GM20431 (cell line): ENCODE results near the gene LPO.

Experiments used
- in situ Hi-C: fragments of 300-500 bp; cut with MseI, MboI; formaldehyde crosslinking; loops from one replicate; pipeline ENCODE4 v1.15.0; 2020; ENCODE audit warnings: low sequenced_read_pairs; ENCODE audit not compliant: unreplicated experiment

LPO gene

DNA sequence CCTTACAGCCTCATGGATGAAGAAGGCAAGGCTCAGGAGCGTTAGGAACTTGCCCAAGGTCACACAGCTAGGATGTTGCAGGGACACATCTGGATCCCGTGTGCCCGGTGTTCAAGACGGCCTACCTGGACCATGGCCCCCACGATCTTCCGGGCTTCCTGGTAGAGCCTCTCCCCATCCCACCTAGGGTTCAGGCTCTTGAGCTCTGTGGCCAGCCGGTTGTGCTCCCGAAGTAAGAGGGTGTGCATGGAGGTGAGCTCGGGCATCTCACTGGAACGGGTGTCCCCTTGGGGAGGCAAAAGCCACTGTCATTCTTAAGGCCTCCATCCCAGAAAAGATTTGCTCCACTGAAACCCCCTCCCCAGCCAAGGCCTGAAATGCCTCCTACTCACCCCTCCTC lies 37.0 kb downstream of the LPO start:
- in situ Hi-C loops, result no loop called here

DNA sequence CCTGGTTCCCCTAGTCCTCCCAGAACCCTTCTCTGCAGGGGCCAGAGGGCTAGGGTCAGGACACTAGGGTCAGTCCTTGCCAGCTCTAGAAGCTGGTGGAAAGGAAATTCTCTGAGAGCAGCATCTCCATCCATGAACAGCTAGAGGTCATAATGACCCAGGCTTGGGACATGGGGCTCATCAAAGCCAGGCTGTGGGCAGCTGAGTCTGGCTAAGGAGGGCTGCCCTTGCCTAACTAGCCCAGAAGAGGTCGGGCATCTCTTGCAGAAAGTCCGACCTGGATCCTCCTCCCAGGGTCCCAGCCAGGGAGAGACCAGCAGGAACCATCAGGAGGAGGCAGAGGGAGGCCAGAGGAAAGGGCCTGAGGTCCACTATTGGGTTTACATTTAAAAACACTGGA lies 38.0 kb downstream of the LPO start:
- in situ Hi-C loops, result no loop called here

DNA sequence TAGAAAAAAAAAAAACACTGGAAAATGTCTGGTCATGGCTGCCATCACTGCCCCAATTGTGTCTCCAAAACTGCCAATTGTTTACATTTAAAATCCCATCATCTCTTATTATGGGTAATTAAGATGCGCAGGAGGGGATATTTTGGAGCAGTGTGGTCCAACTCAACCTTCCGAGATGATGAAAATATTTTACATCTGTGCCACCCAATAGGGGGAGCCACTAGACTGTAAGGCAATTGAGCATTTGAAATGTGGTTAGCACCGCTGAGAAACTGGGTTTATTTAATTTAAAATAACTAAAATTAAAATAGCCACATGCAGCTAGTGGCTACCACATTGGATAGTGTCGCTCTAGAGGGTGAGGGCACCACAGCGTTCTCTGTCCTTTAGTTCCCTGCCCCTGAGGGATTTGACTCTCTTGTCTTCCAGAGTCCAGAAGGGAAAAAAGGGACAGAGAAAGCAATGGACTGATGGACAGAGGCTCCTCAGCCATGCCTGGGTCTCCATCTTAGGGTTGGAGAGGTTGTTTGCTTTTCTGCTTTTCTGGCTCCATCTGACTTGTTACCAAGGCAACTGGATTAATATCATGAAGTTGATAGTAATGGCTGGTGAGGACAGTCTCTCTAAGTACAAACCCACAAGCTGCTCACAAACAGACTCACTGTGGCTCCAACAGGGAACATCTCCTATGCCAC lies 38.9 kb downstream of the LPO start:
- in situ Hi-C loops, result no loop called here

DNA sequence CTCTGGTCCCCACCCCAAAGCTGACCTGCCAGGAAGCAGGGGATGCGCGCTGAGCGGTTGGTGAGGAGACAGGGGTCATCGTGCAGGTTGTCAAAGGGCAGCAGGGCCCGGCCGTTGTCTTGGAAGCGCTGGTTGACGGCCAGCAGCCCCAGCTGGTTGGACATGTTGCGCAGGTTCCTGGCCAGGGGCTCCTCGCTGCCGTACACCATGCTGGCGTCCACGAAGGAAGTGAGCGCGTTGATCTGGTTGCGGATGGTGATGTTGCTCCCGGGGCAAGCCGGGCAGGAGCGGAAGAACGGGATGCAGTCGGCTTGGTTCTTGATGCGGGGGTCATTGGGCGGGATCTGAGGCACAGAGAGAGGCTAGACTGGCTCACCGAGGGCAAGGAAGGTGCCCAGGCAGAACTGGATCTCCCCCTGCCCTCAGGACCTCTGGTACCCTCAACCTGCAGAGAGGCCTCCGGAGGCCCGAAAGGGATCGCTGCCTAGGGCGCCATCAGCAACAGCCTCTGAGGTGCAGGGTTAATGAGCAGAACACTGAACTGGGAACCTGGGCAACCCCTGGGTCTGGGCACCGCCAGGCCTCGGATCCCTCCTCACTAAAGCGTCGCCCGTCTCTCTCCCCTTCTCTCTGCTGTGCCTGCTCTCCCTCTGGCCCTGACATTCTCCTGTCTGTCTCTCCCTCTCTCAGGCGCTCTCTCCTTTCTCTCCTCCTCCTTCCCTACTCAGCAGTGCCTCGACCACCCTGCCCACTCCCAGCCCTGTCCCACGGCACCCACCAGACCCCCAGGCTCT lies 39.6 kb downstream of the LPO start:
- in situ Hi-C loops, result no loop called here

DNA sequence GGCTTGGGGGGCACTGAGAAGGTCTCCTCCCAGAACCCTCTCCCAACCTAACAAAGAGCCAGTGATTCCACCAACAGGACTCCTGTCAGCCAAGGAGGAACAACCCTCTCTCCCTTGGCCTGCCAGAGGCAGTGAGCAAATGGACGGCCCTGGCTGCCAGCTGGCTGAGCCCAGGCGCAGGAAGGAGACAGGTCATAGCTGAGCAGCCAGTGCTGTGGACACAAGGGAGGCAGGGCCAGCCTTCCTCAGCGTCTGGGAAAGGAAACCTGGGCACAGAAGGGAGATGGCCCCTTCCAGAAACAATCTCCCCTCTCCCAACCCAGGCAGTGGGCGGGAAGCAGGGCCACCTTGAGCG lies 40.3 kb downstream of the LPO start:
- in situ Hi-C loops, result no loop called here

DNA sequence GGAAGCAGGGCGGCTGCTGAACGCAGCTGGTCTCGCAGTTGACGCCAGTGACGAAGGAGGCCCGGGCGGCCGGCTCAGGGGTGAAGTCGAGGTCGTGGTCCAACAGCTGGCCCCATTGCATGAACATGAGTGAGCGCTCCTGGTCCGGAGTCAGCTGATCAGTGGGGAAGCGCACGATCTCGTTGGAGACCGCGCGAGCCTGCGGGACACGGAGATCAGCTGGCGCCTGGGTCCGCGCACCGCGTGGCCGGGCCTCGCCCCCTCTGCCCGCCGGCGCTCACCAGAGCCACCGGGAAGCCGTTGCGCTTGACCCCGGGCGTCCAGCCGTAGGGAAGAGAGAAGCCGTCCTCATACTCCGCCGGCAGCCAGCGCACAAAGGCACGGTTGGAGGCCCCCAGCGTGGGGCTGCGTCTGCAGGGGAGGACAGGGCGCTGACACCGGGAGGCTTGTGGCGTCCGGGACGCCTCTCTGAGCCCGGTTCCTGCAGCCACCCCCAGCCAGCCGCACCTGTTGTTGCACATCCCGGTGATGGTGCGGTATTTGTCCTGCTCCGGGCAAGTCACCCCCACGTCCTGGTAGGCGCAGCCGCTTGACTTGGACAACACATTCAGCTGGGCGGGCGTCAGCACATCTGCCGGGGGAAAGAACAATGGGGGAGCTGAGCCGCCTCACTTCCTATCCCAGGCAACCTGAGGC lies 40.8 kb downstream of the LPO start:
- in situ Hi-C loops, result no loop called here

DNA sequence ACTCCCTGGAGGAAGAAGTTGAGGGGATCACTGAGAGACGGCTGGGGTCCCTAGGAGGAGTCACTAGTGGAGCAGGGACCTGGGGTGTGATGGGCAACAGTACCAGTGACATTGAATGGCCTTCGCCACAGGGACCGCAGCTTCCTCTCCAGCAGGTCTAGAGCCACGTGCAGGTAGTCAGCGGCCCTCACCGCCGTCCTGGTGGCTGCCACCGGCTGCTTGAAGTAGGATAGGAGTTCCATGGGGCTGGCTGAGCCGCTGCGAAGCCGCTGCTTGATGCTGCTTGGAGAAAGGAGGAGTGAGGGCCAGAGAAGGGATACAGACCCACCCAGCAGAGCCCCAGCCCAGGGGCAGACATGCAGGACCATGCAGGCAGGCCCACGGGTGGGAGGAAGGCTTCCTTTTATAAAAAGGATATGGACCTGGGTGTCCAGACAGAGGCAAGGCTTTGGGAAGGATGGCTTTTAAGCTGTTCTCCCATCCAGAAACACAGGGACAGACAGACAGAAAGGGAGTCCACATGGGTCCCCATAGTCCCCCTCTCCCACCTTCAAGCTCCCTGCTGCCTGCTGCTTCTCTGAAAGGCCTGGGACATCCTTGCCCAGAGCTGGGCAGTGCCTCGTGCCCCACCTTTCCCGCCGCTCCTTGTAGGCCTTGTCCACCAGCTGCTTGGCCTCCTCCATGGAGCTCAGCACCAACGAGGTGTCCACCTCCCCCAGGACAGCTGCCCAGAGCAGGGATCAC lies 41.5 kb downstream of the LPO start:
- in situ Hi-C loops, result no loop called here

DNA sequence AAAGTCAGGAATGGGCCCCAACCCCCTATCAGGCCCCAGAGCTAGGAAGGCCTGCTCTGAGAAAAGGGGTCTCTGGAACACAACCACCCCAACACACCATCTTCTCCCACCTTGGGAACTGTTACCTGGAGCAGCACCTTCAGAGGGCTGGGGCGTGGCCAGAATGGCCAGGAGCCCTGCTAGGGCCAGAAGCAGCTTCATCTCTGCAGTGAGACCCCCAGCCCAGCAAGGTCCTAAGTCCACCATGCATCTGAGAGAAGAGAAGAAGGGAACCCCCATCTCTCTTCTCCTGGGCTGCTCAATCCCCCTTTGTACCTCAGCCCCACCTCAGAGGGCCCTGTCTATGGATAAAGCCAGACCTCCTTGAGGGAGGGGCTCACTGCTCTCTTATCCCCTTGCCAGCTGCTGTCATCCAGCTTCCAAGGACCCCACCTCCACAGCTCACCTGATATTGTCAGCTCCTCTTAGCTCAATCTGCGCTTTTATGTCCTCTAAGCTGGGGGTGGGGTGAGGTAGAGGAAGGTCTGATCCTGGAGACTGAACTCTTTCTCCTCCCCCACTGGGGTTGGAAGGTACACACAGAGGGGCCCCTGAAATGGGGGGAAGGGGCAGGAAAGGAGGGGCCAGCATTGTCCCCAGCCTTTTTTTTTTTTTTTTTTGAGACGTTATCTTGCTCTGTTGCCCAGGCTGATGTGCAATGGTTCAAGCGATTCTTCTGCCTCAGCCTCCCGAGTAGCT lies 42.3 kb downstream of the LPO start, which contains the start of gene MPO:
MPO (minus strand) TSS at position 456 of the 738 bp plus-strand sequence; CDS start at position 279, 177 bp downstream.
- in situ Hi-C loops, result no loop called here

DNA sequence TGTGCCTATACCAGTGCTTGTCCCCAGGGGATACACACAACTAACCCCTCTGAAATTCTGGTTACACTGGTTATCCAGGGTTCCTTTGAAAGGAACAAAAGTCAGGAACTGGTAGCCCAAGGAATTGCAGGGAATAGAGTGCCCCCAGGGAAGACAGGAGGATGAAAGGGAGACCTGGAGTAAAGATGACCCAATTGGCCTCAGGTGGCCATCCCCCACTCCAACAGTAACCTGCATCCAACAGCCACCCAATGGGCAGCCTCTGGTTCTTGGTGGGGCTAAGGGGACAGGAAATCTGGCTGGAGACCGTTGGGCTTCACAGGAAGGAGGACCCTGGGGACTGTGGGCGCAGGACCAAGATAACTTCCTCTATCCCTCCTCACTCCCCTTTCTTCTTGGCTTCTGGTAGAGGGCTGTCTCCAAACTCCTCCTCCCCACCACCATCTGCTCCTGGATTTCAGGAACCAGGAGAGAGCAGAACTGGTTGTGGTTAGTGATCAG lies 43.2 kb downstream of the LPO start:
- in situ Hi-C loops, result no loop called here

DNA sequence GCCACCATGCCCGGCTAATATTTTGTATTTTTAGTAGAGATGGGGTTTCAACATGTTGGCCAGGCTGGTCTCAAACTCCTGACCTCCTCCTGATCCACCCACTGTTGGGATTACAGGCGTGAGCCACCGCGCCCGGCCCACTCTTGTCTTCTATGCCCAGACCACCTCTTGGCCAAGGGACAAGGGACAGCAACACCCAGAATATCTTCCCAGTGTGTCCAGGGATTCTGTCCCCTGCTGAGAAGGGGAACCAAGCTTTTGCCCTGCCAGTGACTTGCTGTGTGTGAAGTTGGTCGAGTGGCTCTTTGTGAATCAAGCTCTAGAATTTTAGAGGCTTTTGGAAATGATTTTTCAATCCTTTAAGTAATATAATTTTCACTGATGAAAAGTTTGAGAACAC lies 44.1 kb downstream of the LPO start:
- in situ Hi-C loops, result no loop called here

DNA sequence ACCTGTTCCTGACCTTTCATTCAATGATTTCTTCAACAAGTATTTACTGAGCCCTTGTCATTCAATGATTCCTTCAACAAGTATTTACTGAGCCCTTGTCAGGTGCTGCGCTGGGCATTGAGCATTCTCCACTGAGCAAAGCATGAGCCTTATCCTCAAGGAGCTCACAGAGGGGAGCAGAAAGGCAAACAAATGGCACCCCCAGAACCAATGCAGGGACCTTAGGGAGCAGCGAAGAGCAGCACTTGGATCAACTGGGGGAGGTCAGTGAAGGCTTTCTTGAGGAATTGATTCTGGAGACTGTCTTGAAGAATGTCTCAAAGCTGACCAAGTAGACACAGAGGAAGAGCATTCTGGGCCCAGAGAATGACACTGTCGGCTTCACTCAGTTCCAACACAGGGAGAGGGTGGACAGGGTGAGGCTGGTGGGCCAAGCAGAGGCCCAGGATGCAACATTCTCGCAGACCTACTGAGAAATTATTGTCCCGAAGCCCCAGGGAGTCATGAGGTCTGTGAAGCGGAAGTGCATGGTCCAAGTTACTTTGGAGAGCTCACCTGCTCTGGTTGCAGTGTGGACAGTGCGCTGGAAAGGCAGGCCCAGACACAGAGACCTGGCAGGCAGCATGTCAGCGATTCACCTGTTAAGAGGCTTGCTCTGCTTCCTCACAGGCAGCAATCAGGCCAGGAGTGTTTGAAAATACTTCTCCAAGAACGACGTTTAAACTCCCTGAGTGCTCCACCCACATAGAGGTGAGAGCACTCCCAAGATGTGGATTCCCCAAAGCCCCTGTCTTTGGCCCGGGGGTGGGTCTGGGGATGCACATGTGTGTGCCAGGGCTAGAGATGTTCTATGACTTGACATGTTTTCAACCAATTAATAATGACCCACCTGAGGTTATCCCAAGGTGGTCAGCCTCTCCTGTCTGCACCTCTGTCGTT lies 45.6 kb downstream of the LPO start:
- in situ Hi-C loops, result no loop called here

DNA sequence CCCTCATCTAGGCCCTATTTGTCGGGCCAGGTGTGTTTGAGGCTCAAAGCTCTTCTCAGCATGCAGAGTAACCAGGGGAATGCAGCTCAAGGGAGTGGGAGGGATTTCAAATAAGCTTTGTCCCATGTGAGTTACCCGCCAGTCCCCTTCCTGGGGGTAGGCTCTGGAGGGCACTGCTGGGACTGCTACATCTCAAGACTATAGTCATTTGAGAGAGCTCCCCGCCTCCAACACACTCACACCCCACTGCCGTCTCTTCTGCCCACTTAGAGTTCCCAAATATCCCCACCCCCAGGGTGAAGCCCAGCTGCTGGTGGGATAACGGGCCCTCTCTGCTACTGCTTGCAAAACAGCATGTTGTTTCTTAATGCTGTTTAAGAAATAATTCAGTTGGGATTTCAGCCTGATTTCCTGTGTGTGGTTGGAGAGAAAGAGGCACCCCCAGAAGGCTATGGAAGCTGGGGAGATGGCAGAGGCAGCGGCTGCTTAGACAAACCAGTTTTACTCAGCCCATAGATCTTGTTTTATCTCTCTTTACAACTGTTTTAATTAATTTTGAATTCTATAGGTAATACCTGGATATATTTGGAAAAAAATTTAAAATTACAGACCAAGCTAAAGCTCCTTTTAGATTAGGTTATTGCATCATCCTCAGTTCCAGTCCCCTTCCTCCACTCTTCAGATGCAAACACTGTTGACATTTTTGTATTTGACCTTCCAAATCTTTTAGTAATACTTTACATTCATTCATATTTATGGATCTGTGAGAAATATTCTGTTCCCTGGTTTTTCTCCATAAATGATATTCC lies 46.4 kb downstream of the LPO start:
- in situ Hi-C loops, result no loop called here

DNA sequence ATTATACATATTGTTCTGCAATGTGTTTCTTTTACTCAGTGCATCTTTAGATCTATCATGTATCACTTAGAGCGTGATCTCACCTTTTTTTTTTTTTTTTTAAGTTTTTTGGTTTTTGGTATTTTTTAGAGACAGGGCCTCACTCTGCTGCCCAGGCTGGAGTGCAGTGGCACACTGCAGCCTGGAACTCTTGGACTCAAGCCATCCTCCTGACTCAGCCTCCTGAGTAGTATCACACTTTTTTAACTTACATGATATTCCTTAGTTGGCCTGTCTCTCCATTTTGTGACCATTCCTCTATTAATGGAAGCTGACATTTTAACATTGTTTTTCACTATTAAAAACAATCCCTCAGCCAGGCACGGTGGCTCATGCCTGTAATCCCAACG lies 47.0 kb downstream of the LPO start:
- in situ Hi-C loops, result no loop called here

DNA sequence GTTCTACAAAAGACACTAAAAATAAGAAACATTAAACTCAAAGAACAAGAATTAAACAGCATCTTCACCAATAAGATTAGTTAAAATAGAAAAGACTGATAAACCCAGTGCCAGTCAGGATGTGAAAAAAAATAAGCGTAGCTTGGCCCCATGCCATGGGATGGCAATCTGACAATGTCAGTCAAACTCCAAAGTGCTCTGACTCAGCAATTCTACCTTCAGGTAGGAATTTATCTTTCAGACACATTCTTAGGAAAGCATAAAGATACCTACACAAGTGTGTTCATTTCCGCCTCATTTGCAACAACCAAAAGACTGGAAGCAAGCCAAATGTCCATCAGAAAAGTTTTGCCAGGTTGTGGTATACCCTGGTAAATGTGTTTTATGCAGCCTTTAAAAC lies 51.5 kb downstream of the LPO start:
- in situ Hi-C loops, result no loop called here

DNA sequence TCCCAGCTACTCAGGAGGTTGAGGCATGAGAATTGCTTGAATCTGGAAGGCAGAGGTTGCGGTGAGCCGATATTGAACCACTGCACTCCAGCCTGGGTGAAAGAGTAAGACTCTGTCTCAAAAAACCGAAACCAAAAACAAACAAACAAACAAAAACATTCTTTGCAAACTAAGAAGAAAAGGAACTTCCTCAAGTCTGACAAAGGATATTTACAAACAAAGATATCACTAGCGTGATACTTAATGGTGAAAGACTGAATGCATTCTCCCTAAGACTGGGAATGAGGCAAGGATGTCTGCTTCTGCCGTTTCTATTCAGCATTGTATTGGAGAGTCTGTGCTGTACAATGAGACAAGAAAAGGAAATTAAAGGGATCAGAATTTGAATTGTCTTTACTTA lies 52.9 kb downstream of the LPO start:
- in situ Hi-C loops, result no loop called here

DNA sequence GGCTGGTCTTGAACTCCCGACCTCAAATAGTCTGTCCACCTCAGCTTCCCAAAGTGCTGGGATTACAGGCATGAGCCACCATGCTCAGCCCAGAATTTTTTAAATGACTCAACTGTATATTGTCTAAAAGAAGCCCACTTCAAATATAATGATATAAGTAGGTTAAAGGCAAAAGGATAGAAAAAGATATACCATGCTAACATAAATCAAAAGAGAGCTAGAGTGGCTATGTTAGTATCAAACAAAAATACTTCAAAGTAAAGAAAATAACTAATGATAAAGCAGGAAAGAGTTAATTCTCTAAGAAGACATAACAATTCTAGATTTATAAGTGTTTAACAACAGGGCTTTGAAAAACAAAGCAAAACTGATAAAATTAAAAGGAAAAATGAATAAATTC lies 55.6 kb downstream of the LPO start:
- in situ Hi-C loops, result no loop called here

DNA sequence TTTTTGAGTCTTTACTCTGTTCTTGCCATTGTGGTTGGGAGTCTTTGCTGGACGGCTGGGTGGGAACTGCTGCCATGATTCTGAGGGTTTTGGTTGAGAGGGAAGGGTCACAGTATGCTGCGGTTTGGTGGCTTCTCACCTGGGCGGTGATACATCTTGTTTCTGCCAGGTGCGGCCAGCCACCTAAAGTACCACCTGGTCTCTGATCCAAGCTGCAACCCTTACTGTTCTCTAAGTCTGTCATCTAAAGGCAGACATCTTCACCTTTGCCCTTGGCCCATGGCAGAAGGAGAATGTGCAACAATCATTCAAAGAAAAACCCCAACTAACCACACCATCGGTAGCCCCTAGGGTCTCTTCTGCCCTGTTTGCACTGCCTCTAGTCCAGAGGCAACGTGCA lies 62.0 kb downstream of the LPO start:
- in situ Hi-C loops, result no loop called here
